ENCODE results near the gene MIDN.

The MIDN gene

DNA sequence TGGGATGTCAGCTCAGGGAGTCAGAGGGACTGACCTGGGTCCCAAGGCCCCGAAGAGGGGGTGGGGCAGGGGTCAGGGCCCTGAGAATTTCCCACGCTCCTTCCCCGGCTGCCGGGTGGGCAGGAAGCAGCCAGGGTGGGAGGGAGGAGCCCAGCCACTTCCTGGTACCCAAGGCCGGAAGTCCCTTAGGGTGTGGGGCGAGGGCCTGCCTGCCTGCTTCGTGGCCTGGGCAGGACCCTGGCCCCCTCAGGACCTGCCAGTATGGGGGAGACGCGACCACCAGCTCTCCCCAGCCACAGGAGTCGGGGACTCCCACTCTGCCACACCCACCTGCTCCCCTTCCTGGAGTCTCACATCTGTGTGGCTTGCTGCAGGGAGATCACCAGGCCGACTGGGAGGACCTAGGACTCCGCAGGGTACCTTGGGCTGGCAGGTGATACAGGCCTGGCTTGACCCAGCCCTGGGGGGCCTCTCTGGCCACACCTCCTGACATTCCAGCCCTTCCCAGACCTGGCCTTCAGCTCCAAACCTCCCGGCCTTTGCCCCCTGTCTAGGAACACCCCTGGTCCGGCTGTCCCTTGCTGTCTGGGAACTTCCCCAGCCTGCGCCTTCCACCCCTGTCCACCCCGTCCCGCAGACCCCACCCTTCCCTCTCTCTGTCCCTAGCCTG is 11.0 kb downstream of the MIDN start:
- no peak for DNase-seq (ENCODE audit: low read depth)

DNA sequence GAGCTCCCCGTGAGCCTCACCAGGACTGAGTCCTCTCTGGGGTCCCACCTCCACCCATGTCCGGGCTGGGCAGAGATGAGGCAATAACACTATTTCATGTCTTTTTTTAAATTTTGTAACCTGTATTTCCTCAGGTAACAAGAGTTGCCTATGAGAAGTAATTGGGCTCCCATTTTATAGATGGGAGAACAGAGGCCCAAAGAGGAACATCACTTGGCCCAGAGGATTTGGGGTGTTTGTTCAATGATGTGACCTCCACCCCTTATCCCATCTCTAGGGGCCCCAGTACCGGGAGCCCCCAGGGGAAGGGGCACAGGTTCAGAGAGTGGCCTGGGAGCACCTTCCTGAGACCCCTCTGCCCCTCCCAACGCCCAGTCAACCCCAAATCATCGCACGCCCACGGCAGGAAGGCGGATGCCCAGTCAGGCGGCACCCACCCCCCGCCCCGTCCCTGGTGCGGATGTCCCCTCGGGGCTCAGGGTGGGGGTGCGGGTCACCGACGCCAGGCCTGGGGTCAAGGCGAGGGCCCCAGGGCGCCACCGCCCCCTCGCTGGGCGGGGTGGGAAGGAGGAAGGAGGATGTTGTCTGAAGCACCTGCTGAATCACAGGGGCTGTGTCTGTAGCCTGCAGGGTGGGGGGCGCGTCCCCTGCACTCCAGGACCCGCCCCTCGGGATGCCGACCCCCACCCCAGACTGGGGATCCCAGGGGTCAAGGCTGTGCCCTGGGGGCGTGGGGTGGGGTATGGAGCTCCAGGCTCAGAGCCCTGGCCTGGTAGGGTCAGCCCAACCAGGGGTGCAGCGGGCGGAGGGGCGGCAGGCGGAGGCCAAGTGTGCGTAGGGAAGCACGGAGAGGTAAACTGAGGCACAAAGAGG is 11.7 kb downstream of the MIDN start:
- no peak for DNase-seq (ENCODE audit: low read depth)

DNA sequence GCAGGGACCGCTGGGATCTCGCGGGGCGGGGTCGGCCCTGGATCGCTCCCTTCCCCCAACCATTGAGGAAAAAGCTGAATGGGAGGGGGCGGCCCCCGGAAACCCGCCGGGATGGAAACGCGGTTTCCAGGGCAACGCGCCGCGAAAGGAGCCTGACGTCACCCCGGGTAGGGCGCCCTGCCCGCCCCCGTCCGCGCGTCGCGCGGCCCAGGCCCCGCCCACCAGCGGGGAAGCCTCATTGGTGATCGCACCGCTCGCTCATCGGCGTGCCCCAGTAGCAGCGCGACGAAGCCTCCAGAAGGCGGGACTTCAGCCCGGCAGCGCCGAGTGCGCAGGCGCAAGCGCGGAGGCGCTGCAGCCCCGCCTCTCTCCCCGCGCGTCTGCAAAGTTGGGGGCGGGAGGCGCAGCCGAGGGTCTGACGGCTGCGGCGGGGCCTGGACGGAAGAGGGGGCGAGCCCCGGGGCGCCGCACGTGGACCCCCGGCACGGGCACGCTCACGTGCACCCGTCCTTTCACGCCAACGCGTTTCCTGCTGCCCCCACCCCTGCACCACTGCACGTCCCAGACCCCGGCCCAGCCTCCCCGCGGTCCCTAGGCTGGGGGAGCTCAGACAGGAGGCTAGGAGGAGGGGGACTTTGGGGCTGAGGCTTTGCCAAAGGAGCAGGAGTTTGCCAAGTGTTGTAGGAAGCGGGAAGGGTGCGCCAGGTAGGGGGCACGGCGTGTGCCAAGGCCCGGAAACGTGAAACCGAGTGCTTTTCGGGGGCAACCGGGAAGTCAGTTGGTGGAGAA is 12.6 kb downstream of the MIDN start:
- DNase-seq (ENCODE audit: low read depth): peak; percentile 98

DNA sequence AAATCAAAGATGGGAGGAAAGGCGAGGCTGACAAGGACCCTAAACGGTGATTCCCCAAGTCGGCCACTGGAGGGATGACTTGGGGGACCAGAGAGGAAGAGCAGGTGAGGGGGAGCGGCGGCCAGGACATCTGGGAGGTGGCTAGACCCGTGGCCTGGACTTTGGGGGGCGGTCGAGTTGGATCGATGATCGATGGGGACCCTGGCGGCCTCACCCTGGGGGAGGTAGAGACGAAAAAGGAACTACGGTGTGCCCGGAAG is 13.1 kb downstream of the MIDN start:
- no peak for DNase-seq (ENCODE audit: low read depth)

DNA sequence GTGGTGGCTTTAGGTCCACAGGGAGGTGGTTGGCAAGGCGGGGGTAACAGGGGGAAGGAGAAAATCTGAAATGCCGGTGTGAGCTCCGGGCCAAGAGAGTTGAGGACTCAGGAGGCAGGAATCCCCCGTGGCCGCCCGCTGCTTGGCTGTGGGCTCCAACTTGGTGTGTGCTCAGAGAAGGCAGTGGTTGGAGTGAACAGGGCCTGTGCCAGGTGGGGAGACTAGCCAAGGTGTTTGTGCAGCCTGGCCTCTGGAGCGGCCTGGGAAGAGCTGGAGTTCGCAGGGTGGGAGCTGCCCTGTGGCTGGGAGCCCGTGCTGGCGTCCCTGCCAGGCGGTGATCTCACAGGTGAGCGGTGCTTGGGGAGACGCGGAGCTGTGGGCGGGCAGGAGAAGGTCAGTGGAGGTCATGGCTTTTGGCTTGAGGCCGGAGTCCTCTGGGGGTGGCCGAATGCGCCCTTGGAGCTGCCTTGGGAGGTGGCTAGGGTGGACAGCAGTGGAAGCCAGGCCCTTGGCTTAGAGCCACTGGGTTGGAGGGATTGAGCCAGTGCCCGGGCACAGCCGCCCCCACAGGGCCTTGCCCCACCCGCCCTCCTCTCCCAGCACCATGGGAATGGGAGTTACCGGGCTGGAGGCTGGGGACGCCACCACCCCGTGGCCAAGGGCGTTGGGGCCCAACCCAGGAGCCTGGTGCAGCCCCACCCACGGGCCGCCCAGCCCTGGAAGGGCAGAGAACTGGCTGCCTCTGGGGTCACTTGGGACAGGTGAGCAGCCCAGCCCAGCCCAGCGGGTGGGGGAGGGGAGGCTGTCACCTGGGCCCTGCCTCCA is 13.6 kb downstream of the MIDN start:
- DNase-seq (ENCODE audit: low read depth): no peak

DNA sequence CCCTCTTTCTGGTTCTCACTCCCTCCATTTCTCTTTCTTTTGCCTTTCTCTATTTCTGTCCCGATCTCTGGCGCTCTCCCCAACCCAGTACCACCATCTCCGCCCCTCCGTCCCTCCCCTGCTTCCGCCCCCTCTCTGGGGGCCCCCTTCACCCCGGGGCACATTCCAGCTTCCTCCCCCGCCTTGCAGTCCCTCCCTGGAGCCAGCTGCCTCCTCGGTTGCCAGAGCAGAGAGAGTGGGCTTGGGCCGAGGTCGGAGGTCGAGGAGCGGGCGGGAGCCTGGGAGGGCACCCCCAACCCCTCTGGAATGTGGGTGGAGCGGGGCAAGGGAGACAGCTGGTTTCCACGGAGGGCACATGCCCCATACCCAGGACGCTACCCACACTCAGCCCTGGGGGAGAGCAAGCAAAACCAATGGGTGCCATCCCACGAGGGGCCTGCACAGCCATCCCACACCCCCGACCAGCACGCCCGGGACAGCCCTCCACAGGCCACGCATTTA is 14.3 kb downstream of the MIDN start:
- no peak for DNase-seq (ENCODE audit: low read depth)

DNA sequence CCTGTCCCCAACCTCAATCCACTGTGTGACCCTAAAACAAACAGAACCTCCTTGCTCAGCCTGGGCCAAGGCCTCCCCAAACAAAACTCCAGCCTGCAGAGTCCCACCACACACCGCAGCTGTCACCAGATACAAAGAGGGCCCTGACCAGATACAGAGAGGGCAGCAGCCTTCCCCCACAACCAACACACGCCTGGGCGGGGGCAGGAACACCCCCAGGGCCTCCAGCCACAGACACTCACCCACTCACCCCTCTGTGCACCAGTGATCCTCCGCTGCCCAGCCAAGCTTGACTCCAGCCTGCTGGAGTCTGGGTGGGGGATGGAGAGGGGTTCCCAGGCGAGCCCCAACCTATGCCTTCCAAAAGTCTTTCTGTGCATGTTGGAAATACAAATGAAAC is 14.8 kb downstream of the MIDN start:
- no peak for DNase-seq (ENCODE audit: low read depth)

DNA sequence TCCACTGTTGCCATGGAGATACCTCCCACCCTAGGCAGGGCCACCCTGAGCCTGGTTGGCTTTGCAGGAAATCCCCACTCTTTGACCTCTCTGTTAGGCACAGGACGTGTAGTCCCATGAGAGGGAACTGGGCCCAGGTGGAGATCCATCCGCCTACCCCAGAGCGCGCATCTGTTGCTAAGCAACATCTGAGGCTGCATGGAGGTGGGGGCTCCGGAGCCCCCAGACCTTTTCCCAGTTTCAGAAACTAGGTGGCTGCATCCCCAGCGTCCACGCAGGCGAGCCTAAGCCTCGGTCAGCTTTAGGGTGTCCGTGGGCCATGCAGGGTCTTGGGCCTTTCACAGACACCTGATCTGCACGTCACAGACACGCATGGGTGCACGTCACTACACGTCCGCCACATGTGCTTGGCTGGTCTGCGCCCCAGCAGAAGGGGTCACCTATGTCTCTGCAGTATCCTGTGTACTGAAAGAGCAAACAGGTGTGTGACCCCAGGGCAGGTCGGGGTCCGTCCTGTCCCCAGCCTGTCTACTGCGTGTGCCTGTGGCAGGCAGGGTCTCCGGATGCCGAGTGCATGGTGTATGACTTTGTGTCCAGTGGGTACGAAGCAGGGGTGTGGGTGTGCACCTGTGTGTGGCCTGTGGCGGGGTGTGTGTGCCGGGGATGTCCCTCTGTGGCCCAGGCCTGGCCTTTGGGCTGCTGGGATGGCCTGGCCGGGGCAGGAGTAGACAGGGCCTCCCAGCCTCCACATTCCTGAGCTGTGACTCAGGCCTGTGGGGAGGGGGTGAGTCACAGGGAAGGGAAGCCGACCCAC is 16.6 kb downstream of the MIDN start:
- DNase-seq (ENCODE audit: low read depth): no peak

DNA sequence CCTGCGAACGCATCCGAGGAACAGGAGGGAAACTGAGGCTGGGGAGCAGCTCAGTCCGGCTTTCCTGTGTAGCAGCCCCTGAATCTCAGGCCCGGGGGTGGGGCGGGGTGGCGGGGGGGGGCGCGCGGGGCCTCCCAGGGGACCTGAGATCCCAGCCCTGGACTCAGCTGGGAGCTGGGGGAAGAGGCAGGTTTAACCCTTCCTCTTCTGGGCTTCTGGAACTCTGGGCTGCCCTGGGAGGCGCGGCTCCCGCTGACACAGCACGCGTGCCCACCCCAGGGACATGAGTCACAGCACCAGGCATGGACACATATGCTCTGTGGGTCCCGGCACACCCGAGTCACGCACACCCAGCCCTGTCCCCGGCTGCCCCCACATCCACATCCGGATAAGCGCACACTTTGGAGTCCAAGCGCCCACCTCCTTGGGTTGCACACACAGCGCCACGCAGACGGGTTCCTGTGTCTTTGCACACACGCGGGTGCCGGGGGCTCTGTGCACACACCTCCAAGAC is 17.3 kb downstream of the MIDN start:
- no peak for DNase-seq (ENCODE audit: low read depth)

DNA sequence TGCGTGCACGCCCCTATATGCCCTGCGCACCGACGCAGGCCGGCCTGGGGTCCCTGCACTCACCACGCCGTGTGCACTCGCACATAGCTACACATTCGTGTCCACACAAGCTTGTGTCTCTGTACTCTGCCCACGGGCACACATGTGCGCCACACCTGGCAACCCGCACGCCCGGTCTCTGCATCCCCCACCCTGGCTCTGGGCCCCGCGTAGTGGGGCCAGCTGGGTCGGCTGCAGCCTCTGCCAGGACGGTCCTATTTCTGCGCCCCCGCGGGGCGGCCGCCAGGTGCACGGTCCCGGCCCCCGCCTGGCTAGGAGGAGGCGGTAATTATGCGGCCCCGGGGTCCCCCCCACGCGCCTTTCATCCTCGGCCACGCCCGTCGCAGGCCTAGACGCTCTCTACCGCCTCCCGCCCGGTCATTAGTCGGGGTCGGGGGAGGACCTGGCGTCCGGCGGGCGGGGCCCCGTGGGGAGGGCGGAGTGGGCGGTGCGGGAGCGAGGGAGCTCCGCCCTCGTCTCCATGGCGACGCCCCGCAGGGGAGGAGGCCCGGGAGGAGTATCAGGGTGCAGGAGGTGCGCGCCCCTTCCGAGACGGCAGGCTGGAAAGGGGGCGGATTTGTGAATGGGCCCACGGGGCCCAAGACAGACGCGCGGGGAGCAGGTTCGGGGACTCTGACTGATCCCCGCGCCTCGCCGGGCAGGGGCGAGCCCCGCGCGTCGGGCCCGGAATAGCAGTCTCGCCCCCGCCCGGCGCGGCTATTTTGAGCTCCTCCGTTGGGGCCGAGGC is 17.9 kb downstream of the MIDN start:
- DNase-seq (ENCODE audit: low read depth): peak; percentile 72

DNA sequence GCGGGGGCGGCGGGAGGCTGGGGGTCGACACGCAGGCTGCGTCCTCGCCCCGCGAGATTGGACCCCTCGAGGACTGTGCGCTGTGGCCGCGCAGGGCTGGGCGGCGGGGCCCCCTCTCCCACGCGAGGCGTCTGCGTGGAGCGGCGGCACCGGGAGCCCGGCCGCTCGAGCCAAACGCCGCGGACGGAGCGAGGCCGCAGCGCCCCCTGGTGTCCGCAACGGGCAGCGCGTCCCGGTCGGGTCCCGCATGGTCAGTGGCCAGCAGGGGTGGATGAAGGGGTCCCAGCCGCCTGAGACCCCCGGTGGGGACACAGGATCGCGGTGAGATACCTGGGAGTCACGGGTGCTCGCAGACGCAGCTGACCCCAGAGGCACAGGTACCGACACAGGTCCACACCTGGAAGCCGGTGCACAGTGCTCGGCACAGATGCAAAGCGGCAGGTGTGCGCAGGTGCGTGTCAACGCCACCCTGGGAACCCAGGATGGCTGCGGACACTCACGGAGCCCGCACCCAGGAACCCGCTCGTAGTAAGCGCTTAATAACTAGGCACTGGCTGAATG is 18.6 kb downstream of the MIDN start:
- DNase-seq (ENCODE audit: low read depth): no peak

DNA sequence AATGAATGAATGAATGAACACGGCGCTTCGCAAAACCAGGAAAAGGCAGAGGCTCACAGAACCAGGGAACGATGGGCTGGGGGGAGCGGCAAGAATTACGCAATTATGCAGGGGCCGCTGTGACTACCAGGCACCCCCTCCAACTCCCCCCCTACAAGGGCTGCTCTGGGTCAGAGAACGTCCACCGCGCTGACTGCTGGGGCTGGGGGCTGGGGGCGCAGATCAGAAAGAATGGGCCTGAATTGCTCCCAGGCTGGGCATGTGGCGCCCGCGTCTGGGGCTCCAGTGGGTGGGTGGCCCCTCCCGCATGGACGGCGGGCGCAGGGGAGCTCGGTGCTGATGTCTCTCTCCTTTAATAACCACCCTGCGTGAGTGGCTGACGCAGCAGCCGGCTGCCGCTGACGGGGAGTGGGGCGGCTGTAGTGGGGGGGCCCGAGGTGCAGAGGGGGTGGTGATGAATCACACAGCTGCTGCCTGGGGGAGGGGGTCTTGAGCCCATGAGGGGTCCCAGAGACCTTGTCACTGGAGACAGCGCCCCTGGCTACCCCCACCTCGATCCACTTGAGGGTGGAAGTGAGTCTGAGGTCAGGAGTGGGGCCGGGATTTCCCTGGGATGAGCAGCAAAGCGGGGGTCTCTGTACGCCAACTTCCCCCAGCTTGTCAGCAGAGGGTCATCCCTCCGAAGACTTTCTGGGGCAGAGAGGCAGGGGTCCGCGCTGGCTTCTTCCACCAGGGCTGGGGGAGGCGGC is 19.3 kb downstream of the MIDN start:
- no peak for DNase-seq (ENCODE audit: low read depth)

DNA sequence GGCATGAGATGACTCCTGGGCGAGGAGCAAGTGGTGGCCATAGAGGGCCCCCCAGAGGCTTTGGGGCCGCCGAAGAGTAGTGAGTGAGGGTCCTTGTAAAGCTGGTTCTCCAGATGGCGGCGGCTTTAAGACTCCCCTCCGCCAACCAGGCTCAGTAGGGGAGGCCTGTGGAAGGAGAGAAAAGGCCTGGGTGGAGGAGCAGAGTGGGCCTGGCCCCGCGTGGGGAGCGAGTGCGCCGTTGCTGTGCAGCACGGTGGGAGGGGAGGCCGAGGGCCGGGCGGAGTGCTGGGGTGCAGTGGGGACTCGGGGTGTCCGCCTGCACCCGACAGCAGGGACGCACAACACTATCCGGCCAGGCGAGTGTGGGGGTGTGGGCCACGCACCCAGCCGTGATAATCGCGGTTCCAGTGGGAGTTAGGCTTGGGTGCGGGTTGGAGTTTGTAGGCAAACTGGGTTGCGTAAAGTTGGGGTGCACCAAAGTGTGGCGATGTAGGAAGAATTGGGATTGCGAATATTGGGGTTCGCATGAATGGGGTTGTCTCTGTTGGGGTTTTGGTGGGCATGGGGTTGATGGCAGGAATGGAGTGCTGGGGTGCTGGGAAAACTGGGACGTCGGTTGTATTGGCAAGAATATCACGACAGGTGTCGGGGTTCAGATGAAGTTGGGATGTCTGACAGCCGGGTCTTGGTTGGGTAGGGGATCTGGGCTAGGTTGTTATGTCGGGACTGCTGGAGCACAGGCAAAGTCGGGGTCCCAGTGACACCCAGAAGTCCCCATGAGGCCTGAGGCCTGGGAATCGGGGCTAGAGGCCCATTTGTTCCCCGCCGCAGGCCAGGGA is 20.1 kb downstream of the MIDN start:
- DNase-seq (ENCODE audit: low read depth): no peak

DNA sequence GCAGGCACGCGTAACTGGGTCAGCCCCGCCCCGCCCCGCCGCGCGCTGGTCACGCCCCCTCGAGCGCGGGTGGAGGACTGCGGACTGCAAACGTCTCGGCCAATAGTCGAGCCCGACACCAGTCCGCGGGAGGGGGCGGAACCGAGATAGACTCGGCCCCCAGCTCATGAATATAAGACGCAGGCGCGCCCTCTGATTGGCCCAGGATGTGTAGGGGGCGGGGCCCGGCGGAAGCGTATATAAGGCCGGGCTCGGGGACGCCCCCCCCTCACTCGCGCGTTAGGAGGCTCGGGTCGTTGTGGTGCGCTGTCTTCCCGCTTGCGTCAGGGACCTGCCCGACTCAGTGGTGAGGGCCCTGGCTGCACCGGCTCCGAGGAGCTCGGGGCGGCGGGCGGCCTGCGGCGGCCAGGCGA is 20.7 kb downstream of the MIDN start, which contains the start of gene CIRBP:
TSS of gene CIRBP (plus strand) at position 268 of the 413 bp plus-strand sequence. CDS start 1,602 bp downstream, outside the sequence.
- DNase-seq (ENCODE audit: low read depth): peak; percentile 99

DNA sequence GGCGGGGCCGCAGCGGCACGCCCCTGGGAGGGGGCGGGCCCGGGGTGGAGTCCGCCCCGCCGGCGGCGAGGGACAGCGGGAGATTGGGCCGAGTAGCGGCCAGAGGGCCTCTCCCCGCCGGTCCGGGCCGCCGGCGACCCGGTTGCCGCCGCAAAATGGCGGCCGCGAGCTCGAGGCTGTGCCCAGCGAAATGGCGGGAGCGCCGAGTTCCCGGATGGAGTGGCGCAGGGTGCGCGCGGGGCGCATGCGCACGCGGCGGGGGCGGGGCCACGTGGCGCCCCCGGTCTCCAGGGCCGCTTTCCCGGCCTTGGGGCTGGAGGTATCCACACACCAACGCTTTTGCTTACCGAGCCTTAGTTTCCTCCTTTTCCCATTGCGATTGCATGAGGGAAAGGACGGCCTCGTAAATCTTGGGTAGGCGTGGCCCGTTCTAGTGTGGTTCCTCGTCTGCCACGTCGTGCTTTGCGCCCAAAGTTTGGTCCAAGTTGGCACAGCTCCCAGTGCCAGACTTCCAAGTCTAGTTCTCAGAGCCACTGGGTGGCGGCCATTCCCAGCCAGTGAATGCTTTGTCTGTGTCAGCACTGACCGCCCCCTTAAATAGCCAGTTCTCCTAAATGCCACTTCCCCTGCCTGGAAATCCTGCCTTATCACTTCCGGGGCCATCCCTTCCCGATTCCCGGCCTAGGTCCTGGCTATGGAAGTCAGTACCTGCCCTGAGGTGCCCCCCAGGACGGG is 21.3 kb downstream of the MIDN start:
- DNase-seq (ENCODE audit: low read depth): peak; percentile 78

DNA sequence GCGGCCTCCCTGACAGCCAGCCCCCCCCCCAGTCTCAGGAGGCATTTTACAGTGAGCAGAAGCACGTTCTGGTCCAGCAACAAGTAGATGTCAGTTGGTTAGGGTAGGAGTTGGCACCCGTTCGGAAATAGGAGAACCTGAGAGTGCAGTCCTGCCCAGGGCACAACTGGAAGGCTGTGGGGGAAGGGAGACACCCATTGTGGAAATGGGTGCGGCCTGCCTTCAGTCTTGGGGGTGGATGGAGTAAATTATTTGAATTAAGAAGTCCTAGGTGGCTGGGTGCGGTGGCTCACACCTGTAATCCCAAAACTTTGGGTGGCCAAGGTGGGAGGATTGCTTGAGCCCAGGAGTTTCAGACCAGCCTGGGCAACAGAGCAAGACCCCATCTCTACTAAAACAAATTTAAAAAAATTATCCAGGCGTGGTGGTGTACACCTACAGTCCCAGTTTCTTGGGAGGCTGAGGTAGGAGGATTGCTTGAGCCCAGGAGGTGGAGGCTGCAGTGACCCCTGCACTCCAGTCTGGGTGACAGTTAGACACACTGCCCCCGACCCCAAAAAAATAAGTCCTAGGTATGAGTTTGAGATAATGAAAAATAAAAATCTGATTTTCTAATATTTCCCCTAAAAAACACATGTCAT is 21.9 kb downstream of the MIDN start:
- no peak for DNase-seq (ENCODE audit: low read depth)

Measured in stimulated activated CD4-positive, alpha-beta T cell treated with anti-CD3 and anti-CD28 coated beads, Interleukin-2, amount 100 ng/mL, for 4 hours (primary cell).